ENCODE measurements around the gene GADD45A.

Gene GADD45A

DNA sequence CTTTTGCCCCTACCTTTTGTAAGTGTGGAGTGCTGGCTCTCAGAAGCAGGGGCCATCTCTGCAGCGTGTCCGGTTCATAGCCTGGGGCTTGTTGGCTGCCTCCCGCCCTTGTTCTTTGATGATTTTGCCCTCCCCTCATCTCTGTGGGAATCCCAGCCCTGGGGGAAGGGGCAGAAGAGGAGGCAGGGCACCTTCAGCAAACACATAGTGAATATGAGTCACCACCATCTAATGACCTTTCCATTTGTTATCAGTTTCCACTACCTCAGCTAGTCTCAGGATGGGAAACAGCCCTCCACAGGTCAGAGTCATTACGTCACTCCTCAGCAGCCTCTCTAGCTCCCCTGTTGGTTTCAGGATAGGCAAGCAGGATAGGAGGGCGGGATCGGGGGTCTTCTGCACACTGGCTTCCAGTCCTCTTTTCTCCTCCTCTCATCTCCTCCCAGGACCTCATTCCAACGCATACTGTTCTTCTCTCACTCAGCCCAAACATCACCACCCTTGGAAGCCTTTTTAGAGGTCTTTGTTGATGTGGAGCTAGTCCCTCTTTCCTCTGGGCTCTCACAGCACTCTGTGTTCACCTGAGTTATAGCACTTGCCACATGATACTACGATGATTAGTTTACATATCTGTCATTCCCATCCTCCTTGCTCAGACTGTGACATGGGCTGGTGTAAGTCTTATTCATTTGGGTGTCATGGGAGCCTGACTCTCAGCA is 15.8 kb downstream of the GADD45A start:
- Histone ChIP-seq H3K79me2 (ENCODE audit: insufficient read depth, low read length) (no peaks in the 10 kb centered on the region), H3K9me3 (ENCODE audit: insufficient read depth, low read length) (no peaks in the 10 kb centered on the region), H3K4me2 (ENCODE audit: low read depth, low read length, poor library complexity, severe bottlenecking) (no peak overlapping the region), H3K4me3 (ENCODE audit: insufficient read depth, low read length, poor library complexity, severe bottlenecking) (no peak overlapping the region), H3K9me2 (replicated peaks; ENCODE audit: insufficient read depth, low read length) (no peaks in the 10 kb centered on the region), H3F3A (ENCODE audit: insufficient read depth) (no peaks in the 10 kb centered on the region), H2AFZ (ENCODE audit: low read depth, low read length, severe bottlenecking) (no peak overlapping the region), H3K36me3 (ENCODE audit: low read length) (no peaks in the 10 kb centered on the region), H3K27ac (ENCODE audit: low read depth, low read length) (no peak overlapping the region), H3K9ac (ENCODE audit: low read length) (no peak overlapping the region), H4K20me1 (ENCODE audit: low read depth, low read length) (no peaks in the 10 kb centered on the region), H3K27me3 (ENCODE audit: low read length) (no peaks in the 10 kb centered on the region)
- no peak for TF ChIP-seq EZH2phosphoT487 (conservative IDR thresholded peaks at IDR 0.05; ENCODE audit: low read length)
- TF ChIP-seq, protein P1, sequence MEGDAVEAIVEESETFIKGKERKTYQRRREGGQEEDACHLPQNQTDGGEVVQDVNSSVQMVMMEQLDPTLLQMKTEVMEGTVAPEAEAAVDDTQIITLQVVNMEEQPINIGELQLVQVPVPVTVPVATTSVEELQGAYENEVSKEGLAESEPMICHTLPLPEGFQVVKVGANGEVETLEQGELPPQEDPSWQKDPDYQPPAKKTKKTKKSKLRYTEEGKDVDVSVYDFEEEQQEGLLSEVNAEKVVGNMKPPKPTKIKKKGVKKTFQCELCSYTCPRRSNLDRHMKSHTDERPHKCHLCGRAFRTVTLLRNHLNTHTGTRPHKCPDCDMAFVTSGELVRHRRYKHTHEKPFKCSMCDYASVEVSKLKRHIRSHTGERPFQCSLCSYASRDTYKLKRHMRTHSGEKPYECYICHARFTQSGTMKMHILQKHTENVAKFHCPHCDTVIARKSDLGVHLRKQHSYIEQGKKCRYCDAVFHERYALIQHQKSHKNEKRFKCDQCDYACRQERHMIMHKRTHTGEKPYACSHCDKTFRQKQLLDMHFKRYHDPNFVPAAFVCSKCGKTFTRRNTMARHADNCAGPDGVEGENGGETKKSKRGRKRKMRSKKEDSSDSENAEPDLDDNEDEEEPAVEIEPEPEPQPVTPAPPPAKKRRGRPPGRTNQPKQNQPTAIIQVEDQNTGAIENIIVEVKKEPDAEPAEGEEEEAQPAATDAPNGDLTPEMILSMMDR (IDR thresholded peaks at IDR 0.05; ENCODE audit: insufficient read depth, low read length, poor library complexity, severe bottlenecking), result no peak

- Histone ChIP-seq H3K4me2 (ENCODE audit: low read depth, low read length, poor library complexity, severe bottlenecking) (no peak overlapping the region), H3K9me3 (ENCODE audit: insufficient read depth, low read length) (no peaks in the 10 kb centered on the region), H3K79me2 (ENCODE audit: insufficient read depth, low read length) (no peaks in the 10 kb centered on the region), H3K9ac (ENCODE audit: low read length) (no peak overlapping the region), H3K36me3 (ENCODE audit: low read length) (no peaks in the 10 kb centered on the region), H3K9me2 (replicated peaks; ENCODE audit: insufficient read depth, low read length) (no peaks in the 10 kb centered on the region), H3F3A (ENCODE audit: insufficient read depth) (no peaks in the 10 kb centered on the region), H3K27ac (ENCODE audit: low read depth, low read length) (no peak overlapping the region), H3K4me3 (ENCODE audit: insufficient read depth, low read length, poor library complexity, severe bottlenecking) (no peak overlapping the region), H4K20me1 (ENCODE audit: low read depth, low read length) (no peaks in the 10 kb centered on the region), H3K27me3 (ENCODE audit: low read length) (no peaks in the 10 kb centered on the region), H2AFZ (ENCODE audit: low read depth, low read length, severe bottlenecking) (no peak overlapping the region)
- TF ChIP-seq, protein P1 (IDR thresholded peaks at IDR 0.05; ENCODE audit: insufficient read depth, low read length, poor library complexity, severe bottlenecking), result no peak
- no peak for TF ChIP-seq EZH2phosphoT487 (conservative IDR thresholded peaks at IDR 0.05; ENCODE audit: low read length)
These were observed 16.9 kb downstream of the GADD45A start for GRCh38 chr1:67701876-67702275.

- Histone ChIP-seq H3K9ac (ENCODE audit: low read length) (no peak overlapping the region), H3K4me3 (ENCODE audit: insufficient read depth, low read length, poor library complexity, severe bottlenecking) (no peak overlapping the region), H3K27ac (ENCODE audit: low read depth, low read length) (no peak overlapping the region), H2AFZ (ENCODE audit: low read depth, low read length, severe bottlenecking) (no peak overlapping the region), H3F3A (ENCODE audit: insufficient read depth) (no peaks in the 10 kb centered on the region), H3K9me3 (ENCODE audit: insufficient read depth, low read length) (no peaks in the 10 kb centered on the region), H3K9me2 (replicated peaks; ENCODE audit: insufficient read depth, low read length) (no peaks in the 10 kb centered on the region), H3K27me3 (ENCODE audit: low read length) (no peaks in the 10 kb centered on the region), H3K4me2 (ENCODE audit: low read depth, low read length, poor library complexity, severe bottlenecking) (no peak overlapping the region), H4K20me1 (ENCODE audit: low read depth, low read length) (no peaks in the 10 kb centered on the region), H3K36me3 (ENCODE audit: low read length) (no peaks in the 10 kb centered on the region), H3K79me2 (ENCODE audit: insufficient read depth, low read length) (no peaks in the 10 kb centered on the region)
- no peak for TF ChIP-seq EZH2phosphoT487 (conservative IDR thresholded peaks at IDR 0.05; ENCODE audit: low read length)
- TF ChIP-seq, protein P1 (IDR thresholded peaks at IDR 0.05; ENCODE audit: insufficient read depth, low read length, poor library complexity, severe bottlenecking), result no peak
These were observed 19.4 kb downstream of the GADD45A start for GRCh38 chr1:67704351-67704750.

Data from SU-DHL-6 (cell line).